Lung (tissue), 12 donors: ENCODE results near the gene ARAP2. TPM values are rescaled to one million over a fixed set of nuclear protein-coding genes. Genes with fewer than 3 reads are reported as not detected.
A peak's percentile ranks its signal among the peaks of the same experiment; 100 is the strongest.

Experiments
- ATAC-seq: fragments of 200-7000 bp; cut with Tn5 transposase; one replicate; pipeline ENCODE4 v1.9.1; 2020; ENCODE audit warnings: moderate number of reproducible peaks; ENCODE audit not compliant: insufficient read depth, low FRiP score
- DNase-seq, 3 donors: peaks; one replicate each; pipeline ENCODE4 v3.0.0-alpha.2; 2013 to 2017
- H3K27ac ChIP-seq, 2 donors: one replicate each; pipeline ENCODE4 v1.5.1; 2013; ENCODE audit warnings: mild to moderate bottlenecking in 2 of 2, moderate library complexity in 2 of 2, control low read depth in 1 of 2, inconsistent platforms in 1 of 2, low read depth in 1 of 2, low read length in 1 of 2
- H3K27me3 ChIP-seq, 3 donors: one replicate each; pipeline ENCODE4 v1.5.1; 2013; ENCODE audit warnings: low read length in 2 of 3; ENCODE audit not compliant: control insufficient read depth in 3 of 3, insufficient read depth in 3 of 3
- H3K36me3 ChIP-seq, 4 donors: one replicate each; pipeline ENCODE4 v1.5.1; 2013; ENCODE audit warnings: low read length in 4 of 4, mild to moderate bottlenecking in 1 of 4, moderate library complexity in 1 of 4; ENCODE audit not compliant: control insufficient read depth in 4 of 4, insufficient read depth in 4 of 4
- H3K4me1 ChIP-seq, 5 donors: one replicate each; pipeline ENCODE4 v1.5.1; 2013; ENCODE audit warnings: low read length in 5 of 5, mild to moderate bottlenecking in 2 of 5, moderate library complexity in 1 of 5; ENCODE audit not compliant: control insufficient read depth in 5 of 5, insufficient read depth in 5 of 5
- H3K4me3 ChIP-seq: one replicate; pipeline ENCODE4 v1.5.1; 2013; ENCODE audit warnings: mild to moderate bottlenecking, control low read depth, moderate library complexity
- H3K9ac ChIP-seq, 2 donors: one replicate each; pipeline ENCODE4 v1.5.1; 2013; ENCODE audit warnings: low read length in 2 of 2, control low read depth in 1 of 2; ENCODE audit not compliant: insufficient read depth in 1 of 2
- H3K9me3 ChIP-seq, 4 donors: one replicate each; pipeline ENCODE4 v1.5.1; 2013; ENCODE audit warnings: low read length in 3 of 4, mild to moderate bottlenecking in 1 of 4, moderate library complexity in 1 of 4; ENCODE audit not compliant: control insufficient read depth in 4 of 4, insufficient read depth in 3 of 4
- WGBS, 2 donors: extraction: QIAGEN DNeasy Blood & Tissue Kit; methylation state at CpG; one replicate each; pipeline ENCODE4 v1.1.7; 2013; 5-methylcytosine and 5-hydroxymethylcytosine counted together
- polyA plus RNA-seq, 2 donors: library from polyadenylated mRNA; stranded (reverse); fragments of 200-250 nt; gene quantifications; one replicate each; pipeline ENCODE4 v1.2.1, GENCODE V29; 2013
- total RNA-seq, 2 donors: library from RNA; depleted of rRNA in 1 of 2; stranded (reverse); fragments of >200 nt in 1 of 2; gene quantifications; one replicate each; pipeline ENCODE4 v1.2.1, GENCODE V29; 2014 to 2021
- TF ChIP-seq, protein P1 (sequence below): IDR thresholded peaks from 2 replicates; pipeline ENCODE4 v1.5.1; 2012; ENCODE audit warnings: mild to moderate bottlenecking; ENCODE audit errors: control extremely low read depth, extremely low read depth
- donor health status: control.
- donor health status: control.
- donor health status: Bipolar disorder and iron deficiency.
- donor health status: healthy.
- donor health status: DM: yes; HTN: yes; CAD: no.

ARAP2 gene
- total and polyA plus RNA-seq, 4 donors: 5.9 to 77.8 (median 20.2) TPM

DNA sequence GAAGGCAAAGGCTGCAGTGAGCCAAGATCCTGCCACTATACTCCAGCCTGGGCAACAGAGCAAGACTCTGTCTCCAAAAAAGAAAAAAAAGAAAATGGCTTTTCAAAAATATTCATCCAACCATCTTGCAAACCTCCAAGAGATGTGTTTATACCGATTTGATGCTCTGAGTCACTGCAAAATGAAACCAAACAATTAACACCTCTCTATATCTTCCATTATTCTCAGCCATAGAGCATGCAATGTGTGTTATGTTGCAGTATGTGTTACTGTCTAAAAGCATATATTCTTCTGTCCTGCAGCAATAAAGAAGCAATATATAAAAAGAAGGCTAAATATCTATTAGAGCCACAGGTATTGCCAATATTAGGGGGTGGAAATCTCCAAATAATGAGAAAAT lies 51.4 kb downstream of the ARAP2 start:
- DNase-seq (no peak), ATAC-seq (no peak)
- Histone ChIP-seq H3K9ac (no peak overlapping the region), H3K27ac (no peak overlapping the region), H3K36me3 (peaks cover 0 to 3% (median 0%) of the 10 kb centered on the region in 4 donors), H3K27me3 (no peaks in the 10 kb centered on the region), H3K9me3 (peaks cover 0 to 2% (median 0%) of the 10 kb centered on the region in 4 donors), H3K4me1 (no peaks in the 10 kb centered on the region), H3K4me3 (no peak overlapping the region)
- WGBS, 2 donors: 85 to 100% methylated on average over 1 of the region's 1 CpG
- TF ChIP-seq, protein P1, sequence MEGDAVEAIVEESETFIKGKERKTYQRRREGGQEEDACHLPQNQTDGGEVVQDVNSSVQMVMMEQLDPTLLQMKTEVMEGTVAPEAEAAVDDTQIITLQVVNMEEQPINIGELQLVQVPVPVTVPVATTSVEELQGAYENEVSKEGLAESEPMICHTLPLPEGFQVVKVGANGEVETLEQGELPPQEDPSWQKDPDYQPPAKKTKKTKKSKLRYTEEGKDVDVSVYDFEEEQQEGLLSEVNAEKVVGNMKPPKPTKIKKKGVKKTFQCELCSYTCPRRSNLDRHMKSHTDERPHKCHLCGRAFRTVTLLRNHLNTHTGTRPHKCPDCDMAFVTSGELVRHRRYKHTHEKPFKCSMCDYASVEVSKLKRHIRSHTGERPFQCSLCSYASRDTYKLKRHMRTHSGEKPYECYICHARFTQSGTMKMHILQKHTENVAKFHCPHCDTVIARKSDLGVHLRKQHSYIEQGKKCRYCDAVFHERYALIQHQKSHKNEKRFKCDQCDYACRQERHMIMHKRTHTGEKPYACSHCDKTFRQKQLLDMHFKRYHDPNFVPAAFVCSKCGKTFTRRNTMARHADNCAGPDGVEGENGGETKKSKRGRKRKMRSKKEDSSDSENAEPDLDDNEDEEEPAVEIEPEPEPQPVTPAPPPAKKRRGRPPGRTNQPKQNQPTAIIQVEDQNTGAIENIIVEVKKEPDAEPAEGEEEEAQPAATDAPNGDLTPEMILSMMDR: no peak

GRCh38 chr4:36189511-36190226 lies 54.6 kb downstream of the ARAP2 start:
- WGBS, 2 donors: 39 to 61% methylated on average over 3 of the region's 3 CpGs

GRCh38 chr4:36187723-36188333 lies 56.5 kb downstream of the ARAP2 start:
- Histone ChIP-seq H3K36me3 (peaks cover 0 to 3% (median 0%) of the 10 kb centered on the region in 4 donors), H3K9ac (no peak overlapping the region), H3K9me3 (no peaks in the 10 kb centered on the region), H3K27ac (no peak overlapping the region), H3K27me3 (no peaks in the 10 kb centered on the region), H3K4me1 (no peaks in the 10 kb centered on the region), H3K4me3 (no peak overlapping the region)
- DNase-seq (peak; percentile 32 to 63 (median 53)), ATAC-seq (no peak)
- WGBS, 2 donors: 65 to 73% methylated on average over 4 of the region's 4 CpGs
- TF ChIP-seq, protein P1: no peak

More at GRCh38 chr4:36189511-36190226, 54.6 kb downstream of the ARAP2 start:
- no peaks in the 10 kb centered on the region for H3K4me1 ChIP-seq
- no peak overlapping the region for H3K4me3 ChIP-seq
- no peaks in the 10 kb centered on the region for H3K9me3 ChIP-seq
- H3K27me3 ChIP-seq: no peaks in the 10 kb centered on the region
- DNase-seq: no peak
- no peak for ATAC-seq
- H3K36me3 ChIP-seq: peaks cover 0 to 3% (median 0%) of the 10 kb centered on the region in 4 donors
- H3K27ac ChIP-seq: no peak overlapping the region
- TF ChIP-seq, protein P1: no peak
- no peak overlapping the region for H3K9ac ChIP-seq
